ENCODE results near the gene RAB17.

The RAB17 gene

DNA sequence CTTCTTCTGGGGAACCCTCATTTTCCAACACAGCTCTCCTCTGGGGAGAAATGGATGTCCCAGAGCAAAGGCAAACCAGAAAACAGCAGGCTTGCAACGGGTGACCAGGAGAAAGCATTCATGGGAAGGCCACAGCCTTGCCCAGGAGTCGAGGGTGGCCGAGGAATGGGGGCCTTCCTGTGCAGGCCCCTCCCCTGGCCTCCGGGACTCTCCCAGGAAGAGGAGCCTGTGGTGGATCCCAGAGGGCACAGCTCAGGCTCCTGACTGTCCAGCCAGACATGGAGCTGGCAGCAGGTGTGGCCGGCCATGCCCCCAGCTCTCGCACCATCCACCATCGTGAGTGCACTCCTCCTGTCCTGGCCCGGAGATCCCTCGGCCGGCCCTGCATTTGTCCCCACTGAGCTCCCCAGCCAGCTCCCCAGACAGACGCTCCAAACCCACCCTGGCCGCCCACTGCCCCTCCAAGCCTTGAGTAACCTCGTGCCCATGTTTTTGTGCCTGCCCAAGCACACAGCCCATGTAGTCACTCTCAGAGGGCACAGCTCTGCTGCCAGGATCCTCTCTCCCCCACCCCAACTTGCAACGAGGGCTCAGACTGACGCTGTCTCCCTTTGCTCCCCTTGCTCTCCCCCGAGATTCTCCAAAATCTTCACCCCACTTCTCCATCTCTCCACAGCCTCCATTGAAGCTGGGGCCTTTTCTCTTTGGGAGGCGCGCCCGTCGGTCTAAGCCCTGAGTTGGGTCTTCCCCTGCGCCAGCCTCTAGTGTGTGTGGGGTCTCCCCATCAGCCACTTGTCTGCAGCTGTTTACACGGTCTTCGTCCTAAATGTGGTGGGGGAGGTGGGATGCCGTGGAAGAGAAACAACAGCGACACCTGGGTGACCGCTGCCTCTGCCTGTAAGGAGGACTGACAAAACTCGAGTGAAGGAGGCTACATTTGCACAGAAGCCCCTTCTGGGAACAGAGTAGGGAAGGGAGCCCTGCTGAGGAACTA lies 14.4 kb downstream of the RAB17 start:
- DNase-seq: no peak

DNA sequence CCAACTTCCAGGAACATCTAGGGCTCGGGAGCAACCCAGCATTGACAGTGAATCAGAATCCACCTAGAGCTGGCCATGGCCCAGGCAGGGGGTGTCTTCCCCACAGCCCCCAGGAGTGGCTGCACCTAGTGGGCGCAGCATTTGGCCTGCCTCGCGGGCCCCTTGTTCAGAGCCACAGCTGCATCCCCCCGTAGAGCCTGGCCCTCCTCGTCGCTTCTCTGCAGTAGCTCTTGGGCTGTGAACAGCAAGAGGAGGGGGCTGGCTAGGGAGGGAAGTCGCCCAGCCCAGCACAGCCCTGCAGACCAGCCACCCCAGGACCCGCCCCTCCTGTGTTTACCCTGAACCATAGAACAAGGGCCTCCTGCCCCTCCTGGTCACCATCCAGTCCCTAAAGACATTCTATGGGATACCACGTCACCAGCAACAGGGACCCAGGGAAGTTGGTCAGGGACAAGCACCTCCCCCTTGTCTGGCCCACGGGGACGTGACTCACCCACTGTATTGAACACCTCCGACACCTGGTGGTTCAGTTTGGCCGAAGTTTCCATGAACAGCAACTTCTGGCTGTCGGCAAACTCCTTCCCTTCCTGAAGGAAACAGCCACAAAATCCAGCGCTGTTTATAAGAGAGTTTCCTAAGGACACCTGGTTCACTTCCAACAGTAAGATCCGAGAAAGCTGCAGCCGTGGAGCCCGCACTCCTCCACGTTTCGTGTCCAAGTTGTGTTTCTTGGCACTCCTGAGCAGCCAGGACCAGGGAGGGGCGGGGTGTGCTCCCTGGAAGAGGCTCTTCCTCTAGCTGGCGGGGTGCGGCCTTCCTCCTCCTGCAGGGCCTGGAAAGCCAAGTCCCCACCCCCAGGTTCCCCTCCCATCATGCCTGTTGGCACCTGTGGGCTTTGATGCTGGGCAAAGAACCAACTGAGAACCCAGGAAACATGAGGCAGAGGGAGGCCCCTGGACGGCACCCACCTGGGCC lies 15.4 kb downstream of the RAB17 start:
- no peak for DNase-seq

DNA sequence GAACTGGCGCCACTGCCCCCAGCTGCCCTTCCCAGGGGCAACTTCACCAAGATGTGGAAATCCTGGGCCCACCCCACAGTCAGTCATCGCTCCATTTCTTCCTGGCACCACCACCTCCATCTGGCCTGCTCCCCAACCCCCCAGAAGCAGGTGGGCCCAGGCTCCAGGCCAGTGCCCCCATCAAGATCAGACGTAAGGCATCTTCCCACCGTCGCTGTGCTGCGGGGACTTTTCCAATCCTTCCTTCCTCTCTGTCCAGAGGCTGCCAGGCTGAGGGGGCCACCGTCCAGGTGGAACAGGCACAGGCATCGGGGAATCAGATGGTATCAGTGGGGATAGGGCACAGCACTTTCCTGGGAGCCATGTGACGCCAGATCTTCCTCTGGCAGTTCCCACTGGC lies 16.1 kb downstream of the RAB17 start:
- no peak for DNase-seq

DNA sequence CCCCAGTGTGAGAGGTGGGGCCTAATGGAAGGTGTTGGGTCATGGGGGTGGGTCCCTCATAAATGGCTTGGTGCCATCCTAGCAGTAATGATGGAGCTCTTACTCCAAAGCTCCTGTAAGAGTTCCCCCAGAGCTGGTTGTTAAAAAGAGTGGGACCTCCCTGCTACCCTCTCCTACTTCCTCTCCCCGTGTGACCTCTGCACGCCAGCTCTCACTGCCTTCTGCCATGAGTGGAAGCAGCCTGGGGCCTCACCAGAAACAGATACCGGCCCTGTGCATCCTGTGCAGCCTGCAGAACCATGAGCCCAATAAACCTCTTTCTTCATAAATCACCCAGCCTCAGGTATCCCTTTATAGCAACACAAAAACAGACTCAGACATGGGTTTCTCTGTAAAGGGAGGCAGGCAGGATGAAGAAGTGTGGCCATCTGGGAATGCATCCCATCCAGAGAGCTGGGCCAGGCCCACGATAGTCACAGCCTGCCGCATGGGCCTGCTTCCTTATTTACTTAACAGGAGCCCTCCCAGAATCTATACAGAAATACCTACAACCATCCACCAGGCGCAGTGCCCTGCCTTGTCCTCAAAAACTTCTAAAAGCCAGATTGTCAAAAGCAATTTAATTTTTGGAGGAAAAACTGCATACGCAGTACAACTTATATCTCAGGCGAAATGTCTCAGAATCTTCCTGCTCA lies 16.7 kb downstream of the RAB17 start:
- DNase-seq: no peak

DNA sequence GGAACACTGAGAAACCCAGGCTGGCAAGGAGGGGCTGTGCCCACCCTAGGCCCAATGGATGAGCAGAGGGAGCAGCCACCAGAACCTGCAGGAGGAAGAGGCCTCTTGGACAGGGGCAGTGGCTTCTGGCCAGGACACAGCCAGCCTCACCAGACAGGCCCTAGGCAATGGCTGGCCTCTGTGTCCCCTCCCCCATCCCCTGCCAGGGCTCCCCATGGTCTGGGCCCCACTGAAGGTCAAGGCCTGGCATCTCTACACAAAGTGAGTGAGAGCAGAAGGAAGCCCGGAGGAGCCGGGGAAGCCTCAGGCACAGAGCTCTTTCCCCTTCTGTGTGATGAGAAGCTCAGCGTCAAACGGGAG lies 17.8 kb downstream of the RAB17 start:
- no peak for DNase-seq

DNA sequence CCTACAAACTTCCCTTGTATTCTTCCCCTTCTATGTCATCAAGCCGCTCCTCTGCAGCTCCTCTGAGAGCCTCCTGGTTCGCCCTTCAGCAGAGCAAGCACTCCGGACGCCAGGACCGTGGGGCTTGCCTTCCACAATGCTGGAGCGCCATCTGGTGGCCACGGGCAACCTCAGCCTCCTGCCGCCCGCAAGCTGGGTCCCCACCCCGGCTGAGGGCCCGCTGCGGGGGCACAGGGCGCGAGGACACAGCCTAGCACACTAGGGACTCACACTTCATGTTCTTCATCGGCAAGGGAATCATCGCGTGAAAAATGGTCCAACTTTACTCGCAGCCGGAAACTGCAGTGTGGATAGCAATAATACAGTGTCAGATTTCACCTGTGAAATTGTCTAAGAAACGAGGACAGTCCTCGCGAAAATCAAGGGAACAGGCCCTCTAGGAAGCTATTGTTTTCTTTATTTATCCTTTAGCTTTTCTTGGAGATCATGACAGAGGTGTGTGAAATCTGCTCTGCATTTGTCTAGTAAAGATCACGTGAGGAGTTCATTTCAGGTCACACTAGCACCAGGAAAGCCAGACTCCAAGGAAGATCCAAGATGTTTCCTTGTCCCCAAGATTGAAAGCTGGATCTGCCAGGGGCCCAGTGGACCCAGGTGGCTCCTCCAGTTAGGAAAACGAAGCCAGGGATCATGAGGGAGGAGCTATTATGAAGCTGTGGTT lies 18.4 kb downstream of the RAB17 start:
- DNase-seq: peak; percentile 85

DNA sequence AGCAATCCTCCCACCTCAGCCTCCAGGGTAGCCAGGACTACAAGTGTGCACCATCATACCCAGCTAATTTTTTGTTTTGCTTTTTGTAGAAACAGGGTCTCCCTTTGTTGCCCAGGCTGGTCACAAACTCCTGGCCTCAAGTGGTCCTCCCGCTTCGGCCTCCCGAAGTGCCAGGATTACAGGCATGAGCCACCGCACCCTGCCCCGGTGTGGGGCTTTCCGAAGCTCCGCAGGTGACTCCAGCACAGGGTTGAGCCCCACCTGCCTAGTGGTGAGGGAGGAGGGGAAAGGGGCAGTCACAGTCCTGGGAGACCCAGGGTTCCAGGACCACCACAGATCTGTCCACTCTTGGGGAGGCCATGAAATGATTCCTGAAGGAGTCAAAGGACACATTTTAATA lies 19.0 kb downstream of the RAB17 start:
- DNase-seq: no peak

DNA sequence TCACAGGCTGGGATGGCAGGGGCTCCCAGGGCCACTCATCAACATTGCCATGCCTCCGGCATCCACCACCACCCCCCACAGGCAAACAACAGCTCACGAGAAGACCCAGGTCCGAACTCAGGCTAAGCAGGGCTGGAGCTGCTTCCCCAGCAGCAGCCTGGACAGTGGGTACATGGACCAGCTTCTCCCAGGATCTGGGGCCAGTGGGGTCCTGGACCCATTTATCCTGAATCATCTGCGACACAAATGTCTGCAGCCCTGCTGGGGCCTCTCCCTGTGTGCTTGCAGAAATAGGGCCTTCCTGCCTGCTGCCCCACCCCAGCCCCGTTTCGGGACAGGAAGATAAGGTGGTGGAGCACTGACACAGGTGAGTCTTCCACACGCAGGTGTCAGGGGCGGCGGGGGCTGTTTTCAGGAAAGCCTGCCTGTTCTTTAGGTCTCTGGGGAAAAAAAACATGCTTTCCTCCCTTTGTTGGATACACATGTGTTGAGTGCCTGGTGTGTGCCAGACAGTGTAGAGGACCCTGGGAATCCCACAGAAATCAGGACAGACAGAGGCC lies 19.7 kb downstream of the RAB17 start:
- no peak for DNase-seq

DNA sequence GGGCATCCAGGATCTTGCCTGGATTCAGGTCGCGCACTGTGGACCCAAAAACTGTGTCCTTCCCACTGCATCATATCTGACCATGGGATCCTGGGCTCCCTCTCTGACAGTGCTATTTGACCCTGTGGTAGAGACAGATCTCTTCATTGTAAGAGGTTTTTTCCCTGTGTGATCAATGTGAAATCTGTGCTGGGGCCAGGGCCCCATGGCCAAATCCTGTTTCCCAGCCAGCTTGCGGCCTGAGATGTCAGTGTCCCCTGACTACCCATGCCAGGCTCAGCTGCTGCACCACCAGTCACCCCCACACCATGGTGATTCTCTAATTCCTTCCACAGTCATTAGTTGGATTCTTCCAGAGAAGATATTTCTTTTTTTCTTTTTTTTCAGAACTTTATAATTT lies 20.6 kb downstream of the RAB17 start:
- DNase-seq: no peak

DNA sequence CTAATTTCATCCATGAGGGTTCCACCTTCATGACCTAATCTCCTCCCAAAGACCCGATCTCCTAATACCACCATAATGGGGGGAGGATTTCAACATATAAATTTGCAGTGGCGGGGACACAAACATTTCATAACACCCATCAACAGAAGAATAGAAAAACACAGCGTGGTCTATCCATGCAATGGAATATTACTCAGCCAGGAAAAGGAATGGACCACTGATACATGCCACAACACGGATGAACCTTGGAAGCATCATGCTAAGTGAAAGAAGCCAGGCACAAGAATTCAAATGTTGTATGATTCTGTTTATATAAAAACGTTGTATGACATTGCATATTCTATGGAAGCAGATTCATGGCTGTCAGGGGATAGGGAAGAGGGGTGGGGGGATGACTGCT lies 21.5 kb downstream of the RAB17 start:
- DNase-seq: no peak

DNA sequence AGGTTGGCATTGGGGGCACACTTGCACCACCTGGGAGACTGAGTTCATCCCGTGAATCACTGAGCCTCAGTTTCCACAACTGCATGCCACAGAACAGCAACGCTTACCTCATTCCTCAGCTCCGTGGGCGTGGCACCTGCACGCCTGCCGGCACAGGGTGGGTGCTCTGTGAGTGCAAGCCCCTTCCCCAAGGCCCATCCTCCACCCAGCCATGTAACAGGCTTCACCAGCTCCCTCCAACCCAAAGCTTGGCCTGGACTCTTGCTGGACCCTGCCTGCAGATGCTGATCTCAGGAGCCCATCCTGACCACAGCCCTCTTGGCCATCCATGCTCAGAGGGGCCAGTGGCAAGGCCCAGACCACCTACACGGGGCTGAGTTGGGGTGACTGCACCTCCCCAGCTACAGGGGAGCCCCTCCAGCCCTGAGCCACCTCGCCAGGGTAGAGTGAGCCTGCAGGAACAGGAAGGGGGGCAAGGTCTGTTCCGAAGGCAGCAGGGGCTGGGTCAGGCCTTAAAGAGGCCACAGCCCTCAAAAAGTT lies 22.3 kb downstream of the RAB17 start:
- DNase-seq: no peak

DNA sequence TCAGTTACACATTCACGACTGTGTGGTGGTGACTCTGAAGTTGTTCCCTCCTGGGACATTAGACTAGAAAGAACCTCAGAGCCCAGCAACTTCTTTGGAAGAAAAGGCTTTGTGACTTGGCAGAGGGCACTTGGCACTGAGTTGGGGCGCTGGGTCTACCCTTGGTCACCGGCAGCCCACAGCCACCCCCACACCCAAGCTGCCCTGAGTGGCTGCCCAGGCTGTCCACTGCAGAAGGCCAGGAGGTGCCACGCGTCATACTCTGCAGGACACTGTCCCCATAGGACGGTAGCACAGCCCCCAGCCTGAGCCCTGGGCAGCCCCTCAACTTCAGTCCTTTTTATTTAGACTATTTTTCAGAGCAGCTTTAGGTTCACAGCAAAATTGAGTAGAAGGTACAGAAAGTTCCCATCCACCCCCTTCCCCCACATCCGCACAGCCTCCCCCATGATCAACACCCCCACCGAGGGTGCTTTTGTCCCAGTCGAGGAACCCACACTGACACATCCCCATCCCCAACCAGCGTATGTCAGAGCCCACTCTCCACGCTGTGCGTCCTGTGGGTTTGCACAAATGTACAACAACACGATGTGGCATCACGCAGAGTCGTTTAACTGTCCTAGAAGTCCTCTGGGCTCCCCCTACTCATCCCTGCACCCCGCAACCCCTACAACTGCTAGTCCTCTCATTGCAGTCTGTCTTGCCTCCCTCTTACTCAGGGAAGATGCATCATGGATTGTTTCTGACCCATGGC lies 23.1 kb downstream of the RAB17 start:
- no peak for DNase-seq

DNA sequence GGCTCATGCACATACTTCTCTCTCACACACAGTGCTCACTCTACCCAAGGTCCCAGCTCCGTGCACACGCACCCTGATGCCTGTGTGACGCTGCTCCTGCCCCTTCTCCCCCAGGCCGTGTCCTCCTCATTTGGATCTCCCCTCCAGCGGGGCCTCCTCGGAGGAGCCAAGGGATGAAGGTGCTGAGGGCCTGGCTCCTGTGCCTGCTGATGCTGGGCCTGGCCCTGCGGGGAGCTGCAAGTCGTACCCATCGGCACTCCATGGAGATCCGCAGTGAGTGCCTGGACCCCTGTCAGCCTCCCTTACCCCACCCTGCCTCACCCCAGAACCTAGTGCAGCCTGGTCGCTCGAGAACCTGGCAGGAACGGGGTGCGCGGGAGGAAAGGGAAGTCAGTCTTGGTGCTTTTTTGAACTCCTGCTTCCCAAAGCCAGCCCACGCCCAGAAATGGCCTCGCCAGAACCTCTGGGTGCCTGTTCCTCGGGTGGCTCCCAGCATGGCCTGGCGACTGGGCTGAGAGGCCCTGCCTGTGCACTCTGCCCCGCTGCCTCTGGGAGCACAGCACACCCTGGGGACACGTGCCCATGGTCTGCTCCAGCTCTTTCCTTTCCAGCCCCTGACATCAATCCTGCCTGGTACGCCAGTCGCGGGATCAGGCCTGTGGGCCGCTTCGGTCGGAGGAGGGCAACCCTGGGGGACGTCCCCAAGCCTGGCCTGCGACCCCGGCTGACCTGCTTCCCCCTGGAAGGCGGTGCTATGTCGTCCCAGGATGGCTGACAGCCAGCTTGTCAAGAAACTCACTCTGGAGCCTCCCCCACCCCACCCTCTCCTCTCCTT lies 23.9 kb downstream of the RAB17 start, which contains the start of gene PRLH:
Gene PRLH, plus strand, starts transcription at position 174 of the 835 bp plus-strand sequence. Its CDS starts 0 bp downstream, at position 174.
- DNase-seq: no peak

DNA sequence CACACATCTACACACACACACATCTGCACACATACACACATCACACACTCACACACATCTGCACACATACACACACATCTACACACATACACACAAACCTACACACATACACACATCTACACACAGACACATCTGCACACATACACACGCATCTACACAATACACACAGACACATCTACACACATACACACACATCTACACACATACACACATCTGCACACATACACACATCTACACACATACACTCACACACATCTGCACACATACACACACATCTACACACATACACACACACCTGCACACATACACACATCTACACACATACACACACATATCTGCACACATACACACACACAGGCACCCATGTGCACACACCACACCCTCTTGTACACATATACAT lies 24.6 kb downstream of the RAB17 start:
- DNase-seq: no peak

DNA sequence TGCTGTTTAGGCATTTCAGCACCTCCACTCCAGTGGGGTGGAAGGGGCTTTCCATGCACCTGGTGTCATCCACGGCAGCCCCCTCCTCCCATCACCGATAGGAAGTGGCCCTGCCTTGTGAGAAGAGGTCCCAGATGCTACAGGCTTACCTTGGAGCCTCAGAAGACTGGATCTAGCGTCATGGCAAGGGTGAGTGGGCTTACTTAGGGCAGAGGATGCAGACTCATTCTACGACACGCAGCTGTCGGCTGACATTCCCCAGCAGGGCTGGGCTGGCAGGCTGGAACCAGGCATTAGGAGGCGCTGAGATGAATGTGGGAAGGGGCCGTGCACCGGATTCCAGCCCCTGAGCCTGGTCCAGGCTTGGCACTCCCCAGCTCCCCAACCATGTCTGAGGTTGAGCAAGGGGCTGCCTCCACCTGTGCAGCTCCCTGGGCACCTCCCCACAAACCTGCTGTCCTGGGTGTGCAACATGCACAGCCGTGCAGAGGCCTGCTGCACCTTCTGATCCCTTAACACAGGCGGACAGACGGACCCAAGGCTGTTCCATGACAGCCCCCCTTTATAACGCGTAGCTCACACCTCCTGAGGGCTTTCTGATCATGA lies 25.9 kb downstream of the RAB17 start:
- no peak for DNase-seq

DNA sequence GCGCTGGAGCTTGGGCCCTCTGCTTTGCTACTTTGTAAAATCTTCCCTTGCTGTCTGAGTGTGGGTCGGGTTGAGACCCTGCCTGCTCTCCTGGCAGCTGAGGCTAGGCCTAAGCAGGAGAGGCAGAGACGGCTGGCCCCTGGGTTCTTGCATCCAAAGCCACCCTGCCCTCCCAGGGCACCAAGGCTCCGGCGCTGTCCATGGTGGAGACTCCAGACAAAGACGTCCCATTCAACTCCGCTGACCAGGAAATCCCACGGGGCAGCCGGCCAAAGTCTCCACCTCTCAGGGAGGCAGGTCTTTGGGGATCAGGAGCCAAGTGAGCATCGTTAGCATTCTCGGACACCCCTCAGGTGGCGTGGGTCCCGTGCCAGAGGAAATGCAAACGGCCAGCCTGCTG lies 26.7 kb downstream of the RAB17 start:
- DNase-seq: no peak

DNA sequence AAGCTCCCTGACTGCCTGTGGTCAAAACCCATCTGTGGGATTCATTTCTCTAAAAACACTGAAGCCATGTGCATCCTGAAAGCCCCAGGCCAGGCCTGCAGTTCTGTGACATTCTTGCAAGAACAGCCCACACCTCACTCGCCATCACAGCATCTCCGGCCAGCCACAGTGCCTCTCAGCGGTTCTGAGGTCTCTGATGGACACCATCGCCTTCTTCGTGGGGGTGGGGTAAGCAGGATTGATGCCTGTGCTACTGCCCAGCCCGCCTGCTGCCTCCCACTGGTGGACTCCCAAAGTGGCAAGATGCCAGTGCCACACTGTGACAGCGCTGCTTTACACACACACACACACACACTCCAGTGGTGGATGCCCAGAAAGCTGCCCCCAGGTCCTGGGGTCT lies 29.3 kb downstream of the RAB17 start:
- no peak for DNase-seq

DNA sequence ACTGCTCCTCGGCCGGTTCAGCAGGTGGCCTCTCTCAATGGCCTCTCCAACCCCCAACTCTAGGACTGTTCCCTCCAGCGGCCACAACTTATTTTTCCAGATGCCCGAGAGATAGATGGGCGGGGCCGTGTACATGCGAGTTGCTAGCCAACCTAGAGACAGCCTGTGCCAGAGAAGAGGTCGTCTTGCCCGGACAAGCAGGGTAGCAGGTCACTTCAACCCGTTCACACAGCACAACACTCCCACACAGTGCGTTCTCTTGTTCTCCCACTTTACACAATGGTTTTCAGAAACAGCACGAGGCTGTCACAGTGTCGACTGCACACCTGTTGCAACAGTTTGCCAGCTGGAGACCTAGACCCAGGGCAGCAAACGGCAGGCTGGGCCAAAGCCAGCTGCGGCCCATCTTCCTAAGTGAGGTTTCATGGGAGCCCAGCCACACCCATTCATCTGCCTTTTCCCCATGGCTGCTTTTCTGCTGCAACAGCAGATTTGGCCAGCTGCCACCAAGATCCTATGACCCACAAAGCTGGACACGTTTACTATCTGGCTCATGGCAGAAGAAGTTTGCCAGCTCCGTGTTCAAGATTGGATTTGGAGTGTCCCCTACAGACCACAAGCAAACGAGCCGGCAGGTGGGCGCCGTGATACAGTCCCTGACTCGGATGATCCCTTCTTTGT lies 31.4 kb downstream of the RAB17 start:
- DNase-seq: no peak

DNA sequence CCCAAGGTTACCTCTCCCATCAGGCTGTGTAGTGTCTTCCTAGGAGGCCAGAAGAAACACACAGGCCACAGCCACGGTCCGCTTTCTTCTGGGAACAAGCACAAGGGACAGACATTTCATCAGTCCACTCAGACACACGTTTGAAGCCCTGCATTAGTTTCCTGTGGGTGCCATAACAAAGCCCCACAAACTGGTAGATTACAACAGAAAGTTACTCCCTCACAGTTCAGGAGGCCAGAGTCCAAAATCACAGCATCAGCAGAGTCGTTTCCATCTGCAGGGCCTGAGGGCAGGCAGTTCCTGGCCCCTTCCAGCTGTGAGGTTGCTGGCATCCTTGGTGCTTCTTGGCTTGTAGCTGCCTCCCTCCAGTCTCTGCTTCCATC lies 32.9 kb downstream of the RAB17 start:
- DNase-seq: no peak

Data from activated CD4-positive, alpha-beta T cell treated with anti-CD3 and anti-CD28 coated beads, Interleukin-2, amount 50 U/mL, for 4 hours (primary cell).